GM19438 (cell line): ENCODE measurements around the gene FGR.

Source experiments
- ATAC-seq: cut with Tn5 transposase; IDR thresholded peaks from one replicate; pipeline ENCODE4 v1.9.1; 2021; ENCODE audit warnings: low read depth; ENCODE audit not compliant: unreplicated experiment

FGR gene

GRCh38 chr1:27602462-27603308, 32.3 kb downstream of the FGR start:
- no peak for ATAC-seq

- no peak for ATAC-seq
These were observed 33.1 kb downstream of the FGR start for GRCh38 chr1:27601771-27602461.

- no peak for ATAC-seq
These were observed 33.6 kb downstream of the FGR start for GRCh38 chr1:27601321-27601770.

GRCh38 chr1:27600498-27601175, 34.3 kb downstream of the FGR start:
- ATAC-seq, result no peak

- ATAC-seq, result no peak
These were observed 35.1 kb downstream of the FGR start for GRCh38 chr1:27599605-27600497.

GRCh38 chr1:27598902-27599528, 36.0 kb downstream of the FGR start:
- no peak for ATAC-seq

GRCh38 chr1:27598295-27598687, 36.7 kb downstream of the FGR start:
- ATAC-seq, result no peak

GRCh38 chr1:27597516-27598294, 37.3 kb downstream of the FGR start:
- ATAC-seq, result no peak

GRCh38 chr1:27596986-27597385, 38.0 kb downstream of the FGR start:
- ATAC-seq, result no peak

GRCh38 chr1:27596261-27596660, 38.7 kb downstream of the FGR start:
- ATAC-seq, result no peak

GRCh38 chr1:27595597-27595996, 39.4 kb downstream of the FGR start:
- no peak for ATAC-seq

- ATAC-seq, result no peak
These were observed 40.1 kb downstream of the FGR start for GRCh38 chr1:27594564-27595510.

- no peak for ATAC-seq
These were observed 41.1 kb downstream of the FGR start for GRCh38 chr1:27593678-27594563.

- no peak for ATAC-seq
These were observed 41.9 kb downstream of the FGR start for GRCh38 chr1:27592931-27593677.

- ATAC-seq, result no peak
These were observed 42.6 kb downstream of the FGR start for GRCh38 chr1:27592232-27592930.

GRCh38 chr1:27591622-27592021, 43.4 kb downstream of the FGR start:
- ATAC-seq, result no peak
